Adipose tissue (tissue), 3 donors: ENCODE results near the gene ZNF277. TPM values are rescaled to one million over a fixed set of nuclear protein-coding genes. Genes with fewer than 3 reads are reported as not detected.

Experiments used
- H3K27ac ChIP-seq: one replicate; pipeline ENCODE4 v1.5.1; 2013; ENCODE audit warnings: low read depth, low read length
- WGBS, 3 donors: extraction: QIAGEN DNeasy Blood & Tissue Kit; methylation state at CpG; one replicate each; pipeline ENCODE4 v1.1.7; 2013; 5-methylcytosine and 5-hydroxymethylcytosine counted together
- polyA plus RNA-seq, 3 donors: library from polyadenylated mRNA; stranded (reverse); fragments of 200-250 nt; gene quantifications; one replicate each; pipeline ENCODE4 v1.2.3, GENCODE V29; 2013
- donor health status: healthy with polysubstance abuse.
- donor health status: Bipolar disorder and iron deficiency.
- donor health status: healthy.

ZNF277 gene
- 10 to 100 TPM; 10.5 to 18.6 (median 15.0) TPM for polyA plus RNA-seq

- H3K27ac ChIP-seq: no peak within 1 kb of the TSS
- WGBS, 3 donors: 0 to 1% (median 0%) methylated on average over 67 of the region's 67 CpGs
These were observed at the start of gene ZNF277, which contains the start of gene DOCK4 for GRCh38 chr7:112206238-112206990. Gene ZNF277 (plus strand): TSS chr7:112206695. CDS start chr7:112206717, 22 bp downstream. Gene DOCK4 (minus strand): TSS chr7:112206399. CDS start chr7:112206138, 261 bp downstream.

GRCh38 chr7:112157072-112157471, 49.4 kb upstream of the ZNF277 start:
- no peak overlapping the region for H3K27ac ChIP-seq
- 41 to 69% (median 43%) methylated on average over 4 of the region's 4 CpGs for WGBS, 3 donors

GRCh38 chr7:112159351-112159750, 47.1 kb upstream of the ZNF277 start:
- WGBS, 3 donors: 66 to 93% (median 68%) methylated on average over 8 of the region's 8 CpGs
- H3K27ac ChIP-seq: no peak overlapping the region

GRCh38 chr7:112160130-112160770, 46.2 kb upstream of the ZNF277 start:
- 48 to 75% (median 71%) methylated on average over 2 of the region's 2 CpGs for WGBS, 3 donors
- no peak overlapping the region for H3K27ac ChIP-seq

GRCh38 chr7:112160771-112161150, 45.7 kb upstream of the ZNF277 start:
- no peak overlapping the region for H3K27ac ChIP-seq
- WGBS, 3 donors: 33 to 76% (median 68%) methylated on average over 7 of the region's 7 CpGs

GRCh38 chr7:112161253-112162141, 45.0 kb upstream of the ZNF277 start:
- WGBS, 3 donors: 62 to 70% (median 62%) methylated on average over 3 of the region's 3 CpGs
- H3K27ac ChIP-seq: no peak overlapping the region

GRCh38 chr7:112162142-112162766, 44.2 kb upstream of the ZNF277 start:
- H3K27ac ChIP-seq: no peak overlapping the region
- WGBS, 3 donors: 40 to 53% (median 42%) methylated on average over 2 of the region's 2 CpGs

GRCh38 chr7:112162784-112163506, 43.5 kb upstream of the ZNF277 start:
- 72 to 76% (median 75%) methylated on average over 6 of the region's 6 CpGs for WGBS, 3 donors
- H3K27ac ChIP-seq: no peak overlapping the region

GRCh38 chr7:112167147-112167546, 39.3 kb upstream of the ZNF277 start:
- H3K27ac ChIP-seq: no peak overlapping the region
- 70 to 88% (median 75%) methylated on average over 3 of the region's 3 CpGs for WGBS, 3 donors

GRCh38 chr7:112168915-112169314, 37.6 kb upstream of the ZNF277 start:
- no peak overlapping the region for H3K27ac ChIP-seq
- 80 to 87% (median 86%) methylated on average over 2 of the region's 2 CpGs for WGBS, 3 donors

GRCh38 chr7:112171673-112172072, 34.8 kb upstream of the ZNF277 start:
- WGBS, 3 donors: 94 to 100% (median 94%) methylated on average over 1 of the region's 1 CpG
- no peak overlapping the region for H3K27ac ChIP-seq

GRCh38 chr7:112172870-112173567, 33.5 kb upstream of the ZNF277 start:
- H3K27ac ChIP-seq: no peak overlapping the region
- 59 to 74% (median 66%) methylated on average over 8 of the region's 8 CpGs for WGBS, 3 donors

- no peak overlapping the region for H3K27ac ChIP-seq
- 62 to 76% (median 70%) methylated on average over 4 of the region's 4 CpGs for WGBS, 3 donors
These were observed 33.0 kb upstream of the ZNF277 start for GRCh38 chr7:112173568-112173905.

- WGBS, 3 donors: 89 to 93% (median 90%) methylated on average over 3 of the region's 3 CpGs
- no peak overlapping the region for H3K27ac ChIP-seq
These were observed 32.3 kb upstream of the ZNF277 start for GRCh38 chr7:112174192-112174591.

GRCh38 chr7:112176241-112176640, 30.3 kb upstream of the ZNF277 start:
- no peak overlapping the region for H3K27ac ChIP-seq
- WGBS, 3 donors: 81 to 86% (median 86%) methylated on average over 2 of the region's 2 CpGs

GRCh38 chr7:112176693-112177415, 29.6 kb upstream of the ZNF277 start:
- H3K27ac ChIP-seq: no peak overlapping the region
- 87 to 94% (median 90%) methylated on average over 5 of the region's 5 CpGs for WGBS, 3 donors

- WGBS, 3 donors: 79 to 84% (median 82%) methylated on average over 4 of the region's 4 CpGs
- H3K27ac ChIP-seq: no peak overlapping the region
These were observed 26.3 kb upstream of the ZNF277 start for GRCh38 chr7:112180223-112180622.
